Suppressor macrophage treated with lipopolysaccharide for 1 hour (primary cell): Measurements from ENCODE around the gene TACC3.

Experiments used
- DNase-seq, 3 donors: peaks; one replicate each; pipeline ENCODE4 v3.0.0-alpha.2; 2020 to 2022

Gene TACC3

GRCh38 chr4:1761130-1761689 is 39.9 kb downstream of the TACC3 start:
- no peak for DNase-seq

- no peak for DNase-seq
These were observed 41.1 kb downstream of the TACC3 start for GRCh38 chr4:1762264-1763010.

- DNase-seq: no peak
These were observed 41.8 kb downstream of the TACC3 start for GRCh38 chr4:1763070-1763549.

DNA sequence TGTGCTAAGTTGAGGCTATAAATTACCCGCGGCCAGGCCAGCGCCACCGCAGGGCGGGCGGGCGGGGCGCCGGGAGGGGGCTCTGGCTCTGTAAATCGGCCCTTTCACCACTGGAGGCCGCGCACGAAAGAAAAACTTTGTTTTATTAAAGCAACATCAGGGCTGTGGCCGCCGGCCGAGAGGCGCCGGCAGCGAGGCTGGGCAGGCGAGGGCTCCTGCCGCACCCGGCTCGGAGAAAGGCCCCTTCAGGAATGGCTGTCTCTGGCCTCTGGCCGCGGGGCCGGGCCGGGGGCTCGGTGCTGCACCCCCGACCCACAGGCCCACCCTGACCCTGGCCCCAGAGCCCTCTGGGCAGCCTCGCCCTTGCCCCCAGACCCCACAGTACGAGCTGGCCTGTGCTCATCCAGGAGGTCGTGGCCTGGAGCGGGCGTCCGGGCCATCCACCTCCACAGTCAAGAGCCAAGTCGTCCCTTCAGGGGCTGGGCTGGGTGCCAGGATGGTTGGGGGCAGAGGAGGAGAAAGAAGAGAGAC is 42.3 kb downstream of the TACC3 start:
- peak; percentile 15 to 52 (median 22) for DNase-seq

GRCh38 chr4:1764670-1765069 is 43.3 kb downstream of the TACC3 start:
- DNase-seq: no peak

DNA sequence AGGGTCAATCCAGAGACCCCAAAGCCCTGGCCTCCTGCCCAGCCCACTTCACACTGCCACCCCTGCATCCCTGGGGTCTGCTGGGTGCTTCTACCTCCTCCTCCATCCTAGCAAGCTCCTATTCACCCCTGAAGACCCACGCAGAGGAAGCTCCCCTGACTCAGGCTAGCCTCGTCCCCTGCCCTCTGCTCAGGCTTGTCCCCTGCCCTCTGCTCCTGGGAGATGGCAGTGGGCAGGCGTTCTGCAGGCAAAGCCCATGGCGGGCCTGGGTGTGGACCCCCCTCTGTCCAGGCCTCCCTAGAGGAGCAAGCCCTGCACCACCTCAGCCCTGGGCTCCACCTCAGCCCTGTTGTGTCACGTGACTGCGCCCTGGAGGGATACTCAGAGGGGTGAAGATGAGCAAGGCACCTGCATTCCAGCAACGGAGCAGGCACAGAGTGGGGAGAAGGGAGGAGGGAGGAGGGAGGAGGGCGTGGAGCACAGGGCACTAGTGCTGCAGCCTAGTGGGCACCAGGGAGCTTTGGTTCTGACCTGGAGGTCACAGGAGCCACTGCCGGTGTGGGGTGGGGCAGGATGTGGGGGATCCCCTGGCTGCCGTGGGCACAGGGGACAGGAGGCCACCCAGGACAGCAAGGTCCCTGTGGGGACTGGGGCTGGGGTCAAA is 44.2 kb downstream of the TACC3 start:
- DNase-seq: no peak

- DNase-seq: no peak
These were observed 45.1 kb downstream of the TACC3 start for GRCh38 chr4:1766106-1767060.

- DNase-seq: peak in 1 of 3 donors; percentile 31
These were observed 45.9 kb downstream of the TACC3 start for GRCh38 chr4:1767061-1767769.

- peak; percentile 35 to 72 (median 50) for DNase-seq
These were observed 46.5 kb downstream of the TACC3 start for GRCh38 chr4:1767770-1768366.

DNA sequence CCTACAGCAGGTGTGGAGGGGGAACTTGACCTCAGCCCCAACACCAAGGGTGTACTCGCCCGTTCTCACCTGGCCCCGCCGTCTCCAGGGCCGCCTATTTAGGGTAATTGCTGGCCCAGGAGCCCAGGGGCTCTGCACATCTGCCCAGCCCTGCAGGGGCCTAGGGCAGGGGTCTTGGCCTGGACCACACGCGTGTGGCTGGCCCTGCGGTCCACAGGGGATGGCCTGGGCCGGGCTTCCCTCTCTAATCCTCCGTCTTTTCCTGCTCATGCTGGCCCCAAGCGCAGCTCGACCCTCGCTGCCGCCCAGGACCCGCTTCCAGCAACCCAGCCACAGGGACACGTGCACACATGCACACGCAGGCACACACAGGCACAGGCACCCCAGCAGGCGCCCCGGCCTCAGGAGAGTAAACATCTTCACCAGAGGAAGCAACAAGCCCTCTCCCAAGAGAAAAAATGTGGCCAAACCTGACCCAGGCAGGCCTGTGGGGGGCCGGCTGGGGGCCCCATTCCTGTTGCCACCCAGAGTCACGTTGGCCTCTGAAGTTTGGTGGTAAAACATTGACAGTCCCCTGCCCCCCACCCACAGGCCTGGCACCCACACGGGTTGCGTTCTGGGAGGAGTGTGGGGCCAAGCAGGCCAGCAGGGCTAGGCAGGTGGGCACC is 47.2 kb downstream of the TACC3 start:
- no peak for DNase-seq

GRCh38 chr4:1769692-1770091 is 48.4 kb downstream of the TACC3 start:
- no peak for DNase-seq

- no peak for DNase-seq
These were observed 48.9 kb downstream of the TACC3 start for GRCh38 chr4:1770245-1770644.

DNA sequence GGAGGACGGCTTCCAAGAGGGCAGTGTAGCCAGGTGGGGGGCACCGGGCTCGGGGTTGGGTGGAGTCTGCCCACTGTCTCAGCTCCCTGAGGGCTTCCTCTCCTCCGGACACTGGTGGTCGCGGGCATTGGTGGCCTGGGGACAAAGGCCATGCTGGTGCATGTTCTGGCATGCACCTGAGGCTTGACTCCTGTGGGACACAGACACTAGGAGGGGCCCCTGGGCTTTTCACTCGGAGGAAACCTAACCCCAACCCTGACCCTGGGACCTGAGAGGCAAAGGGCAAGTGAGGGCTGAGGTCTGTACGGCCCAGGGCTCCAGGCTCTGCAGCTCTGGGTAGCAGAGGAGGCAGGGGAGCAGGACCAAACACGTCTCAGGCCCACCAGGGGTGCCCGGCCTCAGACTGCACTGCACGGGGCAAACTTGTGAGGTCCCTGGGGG is 49.5 kb downstream of the TACC3 start:
- no peak for DNase-seq

DNA sequence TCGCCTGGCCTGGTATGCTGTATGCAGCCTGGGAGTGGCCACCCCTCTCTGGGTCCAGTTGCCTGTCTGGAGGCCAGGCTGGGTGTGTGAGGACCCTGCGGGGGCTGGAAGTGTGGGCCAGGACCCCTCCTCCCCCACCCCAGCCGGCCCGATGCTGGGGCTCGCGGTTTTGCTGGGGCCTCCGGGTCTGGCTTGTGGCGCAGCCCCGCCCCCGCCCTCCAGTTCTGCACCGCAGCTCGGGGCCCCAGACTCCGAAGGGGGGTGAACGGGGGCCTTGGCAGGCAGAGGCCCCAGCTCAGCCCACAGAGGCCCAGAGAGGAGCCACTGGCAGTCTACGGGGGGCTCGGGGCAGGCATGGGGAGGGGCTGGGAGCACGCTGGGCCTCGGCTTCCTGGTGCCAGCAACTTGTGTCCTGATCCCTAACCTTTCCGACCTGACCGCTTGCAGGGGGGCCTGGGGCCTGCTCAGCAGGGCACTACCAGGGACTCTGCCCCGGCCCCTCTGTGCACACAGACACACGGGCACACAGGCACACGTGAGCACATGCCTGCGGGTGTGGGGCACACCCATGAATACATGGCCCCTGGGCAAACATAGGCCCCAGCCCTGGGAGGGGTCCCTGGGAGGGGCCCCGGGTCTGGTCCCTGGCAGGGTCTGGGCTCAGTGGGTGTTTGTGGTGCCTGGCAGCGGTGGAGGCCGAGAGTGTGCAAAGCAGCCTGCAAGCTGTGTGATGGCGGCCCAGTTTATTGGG is 50.4 kb downstream of the TACC3 start:
- DNase-seq: no peak

DNA sequence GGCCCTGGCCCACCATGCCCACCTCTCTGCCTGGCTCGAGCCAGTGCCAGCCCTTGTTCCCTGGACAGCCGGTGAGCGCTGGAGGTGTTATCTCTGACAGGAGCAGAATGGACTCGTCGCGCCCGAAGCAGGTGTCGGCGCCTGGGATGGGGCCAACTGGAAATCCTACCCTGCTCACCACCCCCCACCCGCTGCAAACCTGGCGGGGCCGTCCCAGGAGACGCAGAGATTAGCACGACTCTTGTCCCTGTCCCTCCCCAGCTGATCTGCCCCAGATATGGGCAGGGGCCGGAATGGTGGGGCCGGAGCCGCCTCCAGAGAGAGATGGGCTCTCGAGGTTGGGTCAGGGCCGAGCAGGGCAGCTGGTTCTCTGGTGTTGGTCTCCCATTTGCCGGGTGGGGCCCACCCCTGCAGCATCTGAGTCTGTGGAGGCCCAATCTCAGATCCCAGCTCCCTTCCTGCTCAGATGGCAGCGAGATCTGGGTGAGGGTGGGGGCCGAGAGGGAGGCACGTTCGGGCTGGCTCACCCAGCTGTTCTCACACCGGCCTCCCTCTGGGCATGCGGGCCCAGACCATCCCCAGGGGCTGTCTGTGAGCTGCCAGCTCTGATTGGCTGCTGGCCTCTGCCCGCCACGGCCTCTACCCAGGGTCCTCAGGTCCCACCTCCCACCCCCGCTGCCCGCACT is 51.7 kb downstream of the TACC3 start:
- no peak for DNase-seq

DNA sequence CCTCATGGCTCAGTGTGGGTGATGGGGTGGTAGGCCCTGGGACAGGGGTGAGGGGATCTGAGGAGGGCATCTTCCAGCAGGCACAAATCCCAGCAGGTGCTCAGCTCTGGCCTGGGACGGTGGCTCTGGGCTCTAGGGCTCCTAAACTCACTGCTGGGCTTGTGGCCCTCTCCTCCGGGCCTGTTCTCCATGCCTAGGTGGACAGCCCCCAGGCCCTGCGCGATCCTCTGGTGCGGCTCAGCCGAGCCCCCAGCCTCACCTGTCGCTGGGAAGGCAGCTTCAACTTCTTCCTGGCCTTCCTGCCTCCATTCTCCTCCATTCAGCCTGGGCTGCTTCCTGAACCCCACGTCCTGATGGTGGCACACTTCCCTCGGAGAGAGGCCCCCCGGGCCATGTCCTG is 52.4 kb downstream of the TACC3 start:
- DNase-seq: no peak

DNA sequence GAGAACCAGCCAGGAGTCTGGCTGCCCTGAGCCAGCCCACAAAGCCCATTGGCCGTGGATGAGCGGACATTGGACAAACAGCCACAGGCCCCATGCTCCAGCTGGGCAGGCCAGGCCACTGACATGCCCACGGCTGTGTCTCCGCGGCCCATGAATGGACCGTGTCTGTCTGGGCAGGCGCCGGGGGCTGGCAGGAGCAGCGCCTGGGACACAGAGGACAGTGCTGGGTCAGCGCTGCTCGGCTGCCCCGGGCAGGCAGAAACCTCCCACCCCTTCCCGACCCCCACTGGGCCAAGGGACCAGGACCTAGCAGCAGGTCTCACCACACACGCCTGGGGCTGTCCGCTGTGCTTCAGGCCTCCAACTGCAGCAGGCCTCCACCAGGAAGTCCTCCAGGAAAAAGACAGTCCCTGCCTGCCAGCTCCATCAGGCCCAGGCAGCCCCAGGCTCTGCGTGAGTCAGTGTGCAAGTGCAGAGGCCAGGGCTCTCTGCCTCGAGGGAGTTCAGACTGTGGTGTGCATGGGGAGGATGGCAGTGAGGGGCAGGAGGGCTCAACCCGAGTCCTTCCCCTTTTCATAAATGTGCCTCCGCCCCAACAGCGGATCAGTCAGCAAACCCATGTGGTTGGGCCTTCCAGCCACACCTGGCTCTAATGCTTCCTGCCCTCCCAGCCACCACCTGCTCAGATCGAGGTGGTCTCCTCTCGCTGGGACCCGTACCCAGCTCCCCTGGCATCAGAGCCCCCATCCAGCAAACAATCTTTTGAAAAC is 54.6 kb downstream of the TACC3 start:
- no peak for DNase-seq

- DNase-seq: no peak
These were observed 55.3 kb downstream of the TACC3 start for GRCh38 chr4:1776521-1777161.
